Activated CD4-positive, alpha-beta T cell treated with anti-CD3 and anti-CD28 coated beads, Interleukin-2, Interleukin-4, amounts not matched to agents 100 ng/mL and 50 ng/mL, durations not matched to agents 16 hours and 8 hours (primary cell): Measurements from ENCODE around the gene CXCL3.

Source experiments
- DNase-seq: peaks from one replicate; pipeline ENCODE4 v3.0.0-alpha.2; 2020; ENCODE audit warnings: low spot score

Gene CXCL3

GRCh38 chr4:74014332-74014731, 24.2 kb downstream of the CXCL3 start:
- no peak for DNase-seq

GRCh38 chr4:74013264-74013663, 25.2 kb downstream of the CXCL3 start:
- no peak for DNase-seq

- DNase-seq: no peak
Measured at GRCh38 chr4:74012130-74012529, 26.4 kb downstream of the CXCL3 start.

- no peak for DNase-seq
Measured at GRCh38 chr4:74009307-74009706, 29.2 kb downstream of the CXCL3 start.

DNA sequence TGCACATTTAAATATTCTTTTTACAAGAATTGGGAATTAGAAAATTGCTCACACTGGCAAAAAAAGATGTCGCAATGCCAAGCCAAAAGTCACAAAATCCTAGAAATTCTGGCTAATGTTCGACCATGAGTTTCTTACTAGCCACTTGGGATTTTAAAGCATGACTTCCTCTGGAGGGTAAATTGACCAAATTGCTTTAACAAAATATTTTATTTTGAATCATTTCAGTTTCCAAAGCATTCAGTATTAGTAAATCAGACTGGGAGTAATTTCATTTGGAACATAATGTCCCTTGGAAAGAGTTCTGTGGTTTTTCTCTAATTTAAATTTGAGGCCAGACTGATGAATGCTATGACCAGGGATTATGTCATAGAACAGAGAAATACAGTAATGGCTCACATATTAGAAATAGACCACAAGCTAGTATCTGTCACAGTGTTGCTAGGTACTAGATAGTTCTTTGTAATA, 32.4 kb downstream of the CXCL3 start:
- DNase-seq: no peak

DNA sequence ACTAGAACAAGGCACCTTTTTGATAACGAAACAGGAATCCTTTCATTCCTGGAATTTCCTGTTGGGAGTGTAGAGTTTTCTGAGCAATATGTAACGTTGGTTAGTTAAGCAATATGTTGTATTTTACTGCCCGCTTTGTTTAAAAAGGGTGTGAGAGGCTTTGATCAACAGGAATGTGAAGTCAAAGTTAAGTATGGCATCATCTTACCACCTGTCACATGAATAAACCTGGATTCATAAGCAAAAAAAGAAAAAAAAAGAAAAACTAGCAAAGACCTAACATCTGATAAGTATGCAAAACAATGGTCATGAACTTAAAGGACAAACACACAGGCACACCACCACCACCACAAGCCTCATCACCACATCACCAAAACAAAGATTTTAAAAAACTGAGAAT, 33.0 kb downstream of the CXCL3 start:
- no peak for DNase-seq

DNA sequence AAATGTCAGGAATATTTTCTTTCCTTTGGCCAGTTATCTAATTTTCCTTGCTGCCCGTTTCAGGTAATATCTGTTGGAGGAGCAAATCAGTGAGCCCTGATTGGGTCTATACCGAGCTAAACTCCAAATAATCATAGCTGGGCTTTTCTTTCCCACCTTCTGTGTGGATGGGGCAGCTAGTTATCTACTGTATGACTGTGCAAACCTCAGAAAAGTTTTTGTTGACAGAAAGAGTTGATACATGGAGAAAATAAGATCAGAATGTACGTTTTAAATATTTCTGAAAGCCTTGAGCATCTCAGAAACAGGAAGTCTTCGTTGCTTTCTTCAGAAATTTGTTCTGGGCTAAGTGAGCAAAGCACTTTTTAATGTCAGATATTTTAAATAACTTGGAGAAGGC, 33.8 kb downstream of the CXCL3 start:
- no peak for DNase-seq

DNA sequence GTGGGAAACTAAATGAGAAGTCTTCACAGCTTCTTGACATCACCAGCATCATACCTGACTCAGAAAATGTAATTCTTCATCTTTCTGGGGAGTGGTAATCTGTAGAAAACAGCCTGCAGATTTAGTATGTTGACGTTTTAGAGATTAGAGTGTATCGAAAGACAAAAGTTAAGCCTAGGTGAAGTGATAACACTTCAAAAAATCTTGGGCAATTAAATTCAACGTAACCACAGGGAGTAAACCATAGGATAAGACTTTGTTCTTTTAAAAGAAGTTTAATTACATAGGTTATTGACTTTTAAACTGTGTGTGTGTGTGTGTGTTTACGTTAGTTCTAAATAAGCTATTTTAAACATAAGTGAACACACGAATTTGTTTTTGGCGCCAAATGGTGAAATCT, 38.2 kb downstream of the CXCL3 start:
- DNase-seq: no peak

DNA sequence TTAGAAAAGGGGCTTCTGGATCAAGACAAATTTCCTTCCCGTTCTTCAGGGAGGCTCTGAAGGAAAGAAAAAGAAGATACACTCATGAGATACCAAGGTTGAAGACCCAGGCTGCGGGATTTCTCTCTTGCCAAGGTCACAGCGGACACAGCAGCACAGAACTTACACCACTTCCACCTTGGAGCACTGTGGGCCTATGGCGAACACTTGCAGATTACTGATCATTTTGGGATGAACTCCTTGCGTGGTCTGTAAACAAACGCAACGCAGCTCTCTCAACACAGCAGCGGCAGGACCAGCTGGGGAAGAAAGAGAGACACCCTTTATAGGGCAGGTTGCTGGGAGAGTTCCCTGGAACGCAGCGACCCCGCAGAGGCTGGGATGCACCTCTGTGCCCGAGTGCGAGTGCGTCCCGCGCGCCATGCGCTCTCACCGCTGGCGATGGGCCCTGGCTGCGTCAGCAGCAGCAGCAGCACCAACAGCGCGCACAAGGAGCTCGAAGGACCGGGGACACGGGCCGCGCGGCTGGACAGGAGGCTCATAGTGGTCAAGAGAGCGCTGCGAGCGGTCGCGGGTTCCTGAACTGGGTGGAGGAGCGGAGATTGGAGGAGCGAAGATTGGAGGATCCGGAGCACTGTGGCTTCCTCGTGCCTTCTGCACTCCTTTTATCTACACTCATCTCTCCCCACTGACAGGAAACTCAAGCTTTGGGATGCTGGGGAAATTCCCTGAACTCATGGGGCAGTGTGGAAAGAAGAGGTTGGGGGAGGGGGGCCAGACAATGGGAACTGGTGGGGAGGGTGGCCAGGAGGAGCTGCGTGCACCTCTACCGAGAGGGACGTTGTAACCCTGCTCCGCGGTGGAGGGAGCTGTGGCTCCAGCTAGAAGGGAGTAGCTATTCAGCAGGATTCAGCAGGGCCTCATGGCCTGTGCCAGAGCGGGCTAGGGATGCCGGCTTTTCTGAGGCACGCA, 40.2 kb downstream of the CXCL3 start, which contains the start of gene CXCL5:
Gene CXCL5, minus strand, starts transcription at position 638 of the 972 bp plus-strand sequence. Its CDS starts 96 bp downstream, at position 542.
- DNase-seq: no peak

DNA sequence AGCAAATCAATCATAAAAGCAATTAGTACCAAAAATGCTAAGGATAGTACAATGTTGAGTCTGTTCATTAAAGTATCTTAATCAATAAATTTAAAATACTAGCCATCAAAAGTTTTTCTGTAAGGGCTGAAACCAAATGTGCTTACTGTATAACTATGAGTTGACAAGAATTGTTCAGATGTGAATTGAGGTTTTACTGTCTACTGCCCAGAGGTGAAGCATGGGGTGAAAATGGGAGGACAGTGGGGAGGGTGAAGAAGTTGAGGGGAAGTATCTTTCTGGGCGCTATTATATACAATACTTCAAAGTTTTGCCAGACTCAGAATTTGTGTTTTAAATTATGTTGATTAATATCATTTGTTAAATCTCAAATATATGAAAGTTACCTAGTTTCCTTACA, 46.4 kb downstream of the CXCL3 start:
- DNase-seq: no peak

DNA sequence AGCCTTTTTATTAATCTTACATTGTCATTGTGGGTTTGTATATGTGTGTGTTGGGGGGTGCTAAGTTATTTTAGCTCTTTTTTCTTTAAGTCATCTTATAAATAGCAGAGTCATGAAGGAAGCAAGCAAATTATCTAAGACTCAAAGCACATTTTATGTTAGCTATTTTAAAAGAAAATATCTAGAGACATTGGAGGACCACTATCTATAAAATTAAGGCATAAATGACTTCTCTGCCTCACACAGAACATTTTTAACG, 46.8 kb downstream of the CXCL3 start:
- DNase-seq: no peak

DNA sequence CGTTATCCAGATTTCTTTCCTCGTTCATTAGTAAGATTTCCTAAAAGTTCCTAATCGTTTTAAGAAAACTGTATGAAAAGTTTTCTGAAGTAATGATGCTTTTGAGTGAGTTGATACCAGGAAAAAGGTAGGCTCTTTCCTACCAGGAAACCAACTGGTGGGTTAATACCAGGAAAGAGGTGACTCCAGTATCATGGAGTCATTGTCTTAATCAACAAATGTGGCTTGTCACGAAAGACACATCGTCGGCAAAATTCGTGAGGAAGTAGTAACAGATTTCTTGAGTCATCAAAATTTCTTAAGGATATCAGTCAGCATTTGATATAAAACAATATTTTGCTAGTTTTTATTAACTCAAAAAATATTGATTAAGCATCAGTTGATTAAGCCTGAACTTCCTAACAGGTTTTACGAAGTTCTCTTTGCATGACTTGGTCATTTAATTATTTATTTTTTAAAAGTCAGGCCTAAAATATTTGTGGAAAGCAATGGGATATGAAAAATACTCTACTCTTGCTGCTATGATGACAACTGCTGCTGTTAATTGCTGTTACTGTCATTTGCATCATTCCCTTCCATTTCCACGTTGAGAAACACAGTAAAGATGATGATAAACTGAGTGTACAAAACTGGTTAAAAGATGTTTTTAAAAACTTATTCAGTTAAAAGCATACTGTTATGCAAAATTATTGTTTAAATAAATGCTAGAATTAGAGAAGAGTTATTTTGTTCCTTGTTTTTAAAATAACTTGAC, 47.3 kb downstream of the CXCL3 start:
- DNase-seq: no peak

- DNase-seq: no peak
Measured at GRCh38 chr4:73989928-73990327, 48.6 kb downstream of the CXCL3 start.

DNA sequence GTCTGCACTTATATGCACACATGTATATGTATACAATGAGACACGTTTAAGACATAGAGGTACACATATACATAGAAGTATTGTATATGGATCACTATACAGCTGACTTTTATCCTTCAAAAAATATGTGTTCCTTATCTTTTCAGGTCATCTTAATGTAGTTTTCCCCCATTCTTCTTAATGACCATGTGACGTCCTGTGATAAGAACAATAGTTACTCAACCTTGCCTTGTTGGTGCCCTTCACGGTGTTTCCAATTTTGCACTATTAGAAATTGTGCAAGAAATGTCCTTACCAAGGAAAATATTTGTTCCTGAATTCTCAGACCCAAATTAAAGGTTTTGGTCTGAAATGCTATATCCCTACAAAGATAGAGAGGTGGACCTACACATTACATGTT, 49.5 kb downstream of the CXCL3 start:
- no peak for DNase-seq

DNA sequence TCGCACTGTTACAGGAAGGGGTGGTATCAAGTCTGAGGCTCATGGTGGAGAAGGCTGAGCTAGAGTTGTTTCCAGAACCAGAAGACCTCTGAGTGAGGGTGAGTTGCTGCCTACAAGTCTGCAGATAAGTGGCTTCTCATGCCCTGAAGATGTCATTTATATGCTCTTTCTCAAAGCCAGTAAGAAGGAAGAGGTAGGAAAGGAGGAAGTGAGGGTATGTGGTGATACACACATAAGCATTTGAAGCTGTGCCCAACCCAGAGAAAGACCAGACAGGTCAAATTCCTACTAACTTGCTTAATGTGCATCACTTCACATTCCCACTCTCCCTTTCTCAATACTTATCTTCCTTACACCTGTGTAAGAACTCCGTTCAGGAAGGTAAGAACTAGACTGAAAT, 50.4 kb downstream of the CXCL3 start, which contains the start of gene PPBP:
Gene PPBP, minus strand, starts transcription at position 130 of the 400 bp plus-strand sequence. Its CDS starts 87 bp downstream, at position 43.
- DNase-seq: no peak
